Dermis blood vessel endothelial cell (primary cell): Measurements from ENCODE around the gene ZNF341. TPM values are rescaled to one million over a fixed set of nuclear protein-coding genes. Genes with fewer than 3 reads are reported as not detected.
A peak's percentile ranks its signal among the peaks of the same experiment; 100 is the strongest.
"Not testable (repeated sequence)": the region's sequence is repeated elsewhere in the genome, so short reads cannot be mapped to it uniquely, and the experiment has no call there.

ENCODE experiments used
- DNase-seq: peaks from one replicate; pipeline ENCODE4 v3.0.0; 2010
- total RNA-seq: library from RNA; depleted of rRNA; stranded (reverse); fragments of >200 nt; gene quantifications from 2 replicates; pipeline ENCODE4 v1.2.3, GENCODE V29; 2014

The ZNF341 gene
- total RNA-seq, 1 donor from 2014 or later, result 2.4 TPM

DNA sequence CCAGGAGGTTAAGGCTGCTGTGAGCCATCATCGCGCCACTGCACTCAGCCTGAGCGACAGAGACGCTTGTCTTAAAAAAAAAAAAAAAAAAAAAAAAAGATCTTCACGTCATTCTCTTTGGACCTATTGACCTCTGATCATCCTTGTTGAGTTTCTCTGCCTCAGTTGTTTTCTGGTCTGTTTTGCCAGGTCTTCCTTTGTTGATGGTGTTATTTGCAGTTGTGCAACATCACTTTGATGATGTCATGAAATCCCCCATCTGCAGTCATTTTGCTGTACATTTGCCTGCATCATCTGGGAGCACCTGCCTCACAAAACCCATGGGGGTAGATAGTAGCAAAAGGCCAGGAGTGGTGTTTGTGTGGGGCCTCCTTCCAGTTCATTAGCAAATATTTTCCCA lies 40.1 kb downstream of the ZNF341 start:
- no peak for DNase-seq

DNA sequence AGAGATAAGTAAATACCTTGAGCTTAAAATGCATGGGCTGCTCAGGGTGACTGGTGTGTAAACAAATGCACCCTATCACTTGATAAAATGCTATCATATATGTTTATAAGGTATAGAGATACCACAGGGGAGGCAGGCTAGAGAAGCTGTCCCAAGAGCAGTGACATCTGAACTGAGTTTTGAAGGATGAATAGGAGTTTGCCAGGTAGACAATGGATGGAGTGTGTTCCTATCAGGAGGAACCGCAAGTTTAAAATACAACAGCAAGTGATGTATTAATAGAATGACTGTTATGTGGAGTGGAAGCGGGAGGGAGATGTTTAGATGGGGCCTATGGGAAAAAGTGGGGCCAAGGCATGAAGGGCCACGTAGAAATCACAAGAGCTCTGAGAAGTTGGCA lies 40.6 kb downstream of the ZNF341 start:
- DNase-seq, result no peak

DNA sequence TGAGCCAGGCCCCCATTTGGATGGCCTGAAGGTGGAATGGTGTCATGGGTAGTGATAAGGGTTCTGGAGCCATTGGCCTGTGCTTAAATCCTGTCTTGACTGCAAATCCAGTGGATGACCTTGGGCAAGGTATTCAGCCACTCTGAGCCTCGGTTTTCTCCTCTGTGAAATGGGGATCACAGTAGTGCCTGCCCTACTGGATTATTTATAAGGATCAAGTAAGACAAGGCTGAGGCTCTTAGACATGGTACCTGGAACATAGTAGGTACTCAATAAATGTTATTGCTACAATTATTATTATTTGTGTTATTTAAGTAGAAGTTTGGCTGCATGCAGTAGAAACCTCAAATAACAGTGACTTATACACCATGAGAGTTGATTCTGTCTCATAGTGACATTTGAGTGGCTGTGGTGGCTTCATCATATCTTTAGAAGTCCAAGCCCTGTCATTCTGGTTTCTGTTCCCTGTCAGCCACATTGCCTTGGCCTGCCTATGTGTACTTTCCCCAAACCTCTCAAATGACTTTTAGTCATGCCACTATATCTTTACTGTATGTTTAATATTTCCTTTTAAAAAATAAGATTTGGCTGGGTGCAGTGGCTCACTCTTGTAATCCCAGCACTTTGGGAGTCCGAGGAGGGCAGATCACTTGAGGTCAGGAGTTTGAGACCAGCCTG lies 41.8 kb downstream of the ZNF341 start:
- no peak for DNase-seq

DNA sequence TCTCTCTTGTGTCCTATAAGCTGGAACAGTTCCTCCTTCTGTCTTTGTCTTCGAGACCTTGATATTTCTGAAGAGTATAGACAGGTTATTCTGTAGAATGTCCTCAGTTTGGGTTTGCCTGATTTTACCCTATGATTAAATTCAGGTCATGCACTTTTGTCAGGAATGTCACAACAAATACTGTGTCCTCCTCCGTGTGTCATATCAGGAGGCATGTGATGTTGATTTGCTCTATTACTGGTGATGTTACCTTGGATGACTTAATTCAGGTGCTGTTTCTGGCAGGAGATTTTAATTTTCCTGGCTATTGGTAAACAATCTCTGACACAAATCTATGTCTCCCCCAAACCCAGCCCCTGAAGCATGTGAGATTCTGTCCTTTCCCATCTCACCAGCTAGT lies 46.0 kb downstream of the ZNF341 start:
- DNase-seq, result no peak

DNA sequence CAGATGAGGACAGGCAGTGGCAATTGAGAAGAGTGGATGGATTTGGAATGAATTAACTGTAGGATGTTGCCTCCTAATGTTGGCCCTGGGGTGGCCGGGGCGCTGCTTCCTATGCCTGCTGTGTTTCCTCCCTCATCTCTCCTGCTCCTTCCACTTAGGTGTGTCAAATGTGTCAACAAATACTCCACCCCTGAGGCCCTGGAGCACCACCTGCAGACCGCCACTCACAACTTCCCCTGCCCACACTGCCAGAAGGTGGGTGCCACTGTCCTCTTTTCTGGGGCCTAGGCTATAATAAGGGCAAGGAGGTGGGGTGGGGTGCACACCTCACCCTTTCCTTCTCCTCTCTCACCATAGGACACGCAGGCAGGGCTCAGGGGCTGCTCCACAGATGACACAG lies 49.3 kb downstream of the ZNF341 start:
- no peak for DNase-seq

DNA sequence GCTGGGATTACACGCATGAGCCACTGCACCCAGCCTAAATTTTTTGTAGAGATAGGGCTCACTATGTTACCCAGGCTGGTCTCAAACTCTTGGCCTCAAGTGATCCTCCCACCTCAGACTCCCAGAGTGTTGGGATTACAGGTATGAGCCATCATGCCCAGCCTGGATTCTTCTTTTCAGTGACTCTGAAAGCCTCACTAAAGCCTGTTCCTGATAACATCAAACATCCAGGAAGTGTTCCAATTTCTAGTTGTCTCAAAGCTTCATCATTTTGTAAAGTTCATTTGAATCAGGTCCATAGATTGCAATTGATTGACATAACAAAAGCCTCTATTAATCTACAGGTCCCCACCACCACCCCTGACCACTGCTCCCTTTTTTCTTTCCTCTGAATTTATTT lies 50.1 kb downstream of the ZNF341 start:
- DNase-seq, result no peak

DNA sequence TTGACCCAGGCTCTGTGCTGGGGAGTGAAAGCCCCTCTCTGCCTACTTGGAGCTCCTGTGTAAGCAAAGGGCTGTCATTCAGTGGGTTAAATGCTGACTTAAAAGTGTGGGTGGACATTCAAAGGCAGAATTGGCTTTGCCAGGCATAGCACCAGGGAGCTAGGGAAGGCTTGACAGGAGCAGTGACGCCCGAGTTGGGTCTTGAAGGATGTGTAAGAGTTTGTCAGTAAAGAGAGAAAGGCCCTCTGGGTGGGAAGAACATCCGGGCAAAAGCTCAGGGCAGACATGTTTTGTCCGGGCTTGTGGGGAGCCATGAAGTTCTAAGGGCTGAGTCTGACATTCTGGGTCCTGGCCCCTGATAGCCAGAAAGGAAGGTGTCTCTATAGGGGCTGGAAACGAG lies 51.5 kb downstream of the ZNF341 start:
- DNase-seq, result no peak

DNA sequence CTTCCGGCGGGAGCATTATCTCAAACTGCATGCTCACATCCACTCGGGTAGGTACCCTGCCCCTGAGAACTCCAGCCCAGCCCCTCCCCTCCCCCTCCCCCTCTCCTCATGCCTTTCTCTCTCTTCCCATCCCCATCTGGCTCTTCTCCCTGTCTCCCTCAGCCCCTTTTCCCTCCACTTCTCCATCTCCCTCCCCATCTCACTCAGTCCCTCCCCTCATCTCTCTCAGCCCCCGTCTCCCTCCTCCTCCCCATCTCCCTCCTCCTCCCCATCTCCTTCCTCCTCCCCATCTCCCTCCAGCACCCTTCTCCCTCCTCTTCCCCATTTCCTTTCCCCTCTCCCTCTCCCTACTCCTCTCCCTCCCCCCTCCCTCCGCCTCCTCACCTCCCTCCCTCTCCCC lies 52.0 kb downstream of the ZNF341 start:
- DNase-seq, result no peak

DNA sequence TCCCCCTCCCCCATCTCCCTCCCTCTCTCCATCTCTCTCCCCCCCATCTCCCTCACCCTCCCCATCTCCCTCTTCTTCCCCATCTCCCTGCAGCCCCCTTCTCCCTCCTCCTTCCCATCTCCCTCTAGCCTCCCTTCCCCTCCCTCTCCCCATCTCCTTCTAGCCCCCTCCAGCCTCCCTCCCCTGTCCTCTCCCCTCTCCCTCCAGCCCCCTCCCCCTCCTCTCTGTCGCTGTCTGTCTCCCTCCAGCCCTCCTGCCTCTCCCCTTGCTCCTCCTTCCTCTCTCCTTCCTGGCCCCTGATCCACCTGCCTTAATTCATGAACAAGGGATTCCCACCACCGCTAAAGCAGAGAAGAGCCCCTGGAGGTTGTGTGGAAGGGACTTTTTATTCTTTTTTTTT lies 52.4 kb downstream of the ZNF341 start:
- no peak for DNase-seq

DNA sequence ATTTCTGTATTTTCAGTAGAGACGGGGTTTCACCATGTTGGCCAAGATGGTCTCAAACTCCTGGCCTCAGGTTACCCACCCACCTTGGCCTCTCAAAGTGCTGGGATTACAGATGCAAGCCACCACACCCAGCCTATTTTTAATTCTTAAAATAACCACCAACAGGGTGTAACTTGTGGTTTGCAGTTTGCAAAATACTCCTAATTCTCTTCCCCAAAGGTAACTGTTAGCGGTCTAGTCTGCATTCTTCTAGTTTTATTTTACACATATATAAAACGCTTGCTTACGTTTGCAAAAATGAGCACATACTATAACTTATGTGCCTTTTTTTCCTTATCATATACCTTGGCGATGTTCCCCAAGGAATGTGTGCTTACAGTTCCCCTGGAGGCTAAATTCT lies 53.7 kb downstream of the ZNF341 start:
- DNase-seq, result no peak

DNA sequence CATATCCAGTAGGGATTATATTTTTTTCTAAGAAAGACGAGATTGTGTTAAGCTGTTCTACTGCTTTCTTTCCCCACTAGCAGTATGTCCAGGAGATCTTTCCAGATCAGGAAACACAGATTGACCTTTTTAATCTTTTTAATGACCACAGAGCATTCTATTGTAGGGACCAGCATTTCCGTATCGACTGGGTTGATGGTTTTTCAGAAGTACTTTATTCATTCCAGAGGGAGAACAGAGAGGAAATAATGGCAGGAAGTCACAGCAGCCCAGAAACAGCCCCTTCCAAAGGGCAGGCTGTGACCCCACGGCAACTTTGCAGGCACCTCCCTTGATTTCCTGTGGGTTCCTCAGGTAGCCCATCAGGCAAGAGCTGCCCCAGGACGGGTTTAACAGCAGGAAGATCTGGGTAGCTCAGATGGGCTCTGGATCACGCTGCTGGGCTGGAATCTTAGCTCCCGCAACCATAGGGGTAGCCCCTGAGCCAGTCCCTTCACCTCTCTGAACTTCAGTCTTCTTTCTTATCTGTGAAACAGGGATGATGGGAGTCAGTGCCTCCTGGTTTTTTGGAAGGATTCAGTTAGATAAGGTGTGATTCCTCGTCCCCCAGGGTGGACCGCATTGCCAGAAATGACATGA lies 55.6 kb downstream of the ZNF341 start:
- DNase-seq, result peak; percentile 76

DNA sequence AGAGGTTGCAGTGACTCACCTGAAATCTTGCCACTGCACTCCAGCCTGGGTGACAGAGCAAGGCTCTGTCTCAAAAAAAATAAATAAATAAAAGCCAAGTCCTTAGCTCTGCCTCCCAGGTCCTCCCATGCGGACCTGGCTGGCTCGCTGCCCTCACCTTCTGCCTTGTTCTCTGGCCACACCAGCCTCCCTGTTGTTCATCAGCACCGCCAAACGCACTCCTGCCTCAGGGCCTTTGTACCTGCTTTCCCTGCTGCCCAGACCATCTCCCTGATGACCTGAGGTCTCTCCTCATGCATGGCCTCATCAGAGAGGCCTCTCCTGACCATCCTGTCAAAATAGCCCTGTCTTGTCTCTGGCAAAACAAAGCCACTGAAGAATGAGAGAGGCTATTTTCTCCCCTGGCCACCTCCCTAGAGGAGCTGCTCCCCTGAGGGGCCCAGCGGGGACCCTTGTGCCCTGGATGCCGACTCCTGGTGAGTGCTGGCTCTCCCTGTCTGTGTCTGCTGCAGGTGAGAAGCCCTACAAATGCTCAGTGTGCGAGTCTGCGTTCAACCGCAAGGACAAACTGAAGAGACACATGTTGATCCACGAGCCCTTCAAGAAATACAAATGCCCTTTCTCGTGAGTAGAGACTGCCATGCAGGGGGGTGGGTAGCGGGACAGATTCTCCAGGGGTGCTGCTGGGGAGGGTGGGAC lies 56.7 kb downstream of the ZNF341 start:
- no peak for DNase-seq

DNA sequence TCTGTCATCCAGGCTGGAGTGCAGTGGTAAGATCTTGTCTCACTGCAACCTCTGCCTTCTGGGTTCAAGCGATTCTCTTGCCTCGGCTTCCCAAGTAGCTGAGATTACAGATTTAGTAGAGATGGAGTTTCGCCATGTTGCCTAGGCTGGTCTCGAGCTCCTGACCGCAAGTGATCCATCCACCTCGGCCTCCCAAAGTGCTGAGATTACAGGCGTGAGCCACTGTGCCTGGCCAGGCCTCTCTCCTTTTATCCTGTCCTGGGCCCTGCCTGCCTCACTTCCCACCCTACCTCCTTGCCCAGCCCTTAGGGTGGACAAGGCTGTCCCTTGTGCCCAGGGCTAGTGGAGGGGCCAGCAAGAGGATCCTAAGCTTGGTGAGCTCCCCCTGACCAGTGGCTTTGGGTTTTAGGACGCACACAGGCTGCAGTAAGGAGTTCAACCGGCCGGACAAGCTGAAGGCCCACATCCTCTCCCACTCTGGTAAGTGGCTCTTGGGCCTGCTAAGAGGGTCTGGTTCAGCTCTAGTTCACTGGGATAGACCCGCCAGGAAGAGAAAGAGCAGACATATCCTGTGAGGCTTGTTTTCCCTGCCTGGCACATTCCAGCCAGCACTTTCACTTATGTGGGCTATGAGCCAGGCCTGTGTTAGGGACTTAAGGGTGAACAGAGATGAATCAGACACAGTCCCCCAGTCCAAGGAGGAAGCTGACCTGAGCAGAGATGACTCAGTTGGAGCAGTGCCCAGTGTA lies 57.5 kb downstream of the ZNF341 start:
- peak; percentile 99 for DNase-seq

DNA sequence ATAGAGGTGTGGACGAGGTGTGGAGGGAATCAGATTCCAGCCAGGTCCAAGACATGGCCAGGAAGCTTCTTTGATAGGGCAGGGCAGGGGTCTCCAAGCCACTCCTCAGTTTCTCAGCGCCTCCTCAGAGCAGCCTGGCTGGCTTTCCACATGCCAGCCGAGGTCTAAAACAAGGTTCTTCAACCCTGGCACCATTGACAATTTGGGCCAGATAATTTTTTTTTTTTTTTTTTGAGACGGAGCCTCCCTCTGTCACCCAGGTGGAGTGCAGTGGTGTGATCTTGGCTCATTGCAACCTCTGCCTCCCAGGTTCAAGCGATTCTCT lies 58.0 kb downstream of the ZNF341 start:
- no peak for DNase-seq

DNA sequence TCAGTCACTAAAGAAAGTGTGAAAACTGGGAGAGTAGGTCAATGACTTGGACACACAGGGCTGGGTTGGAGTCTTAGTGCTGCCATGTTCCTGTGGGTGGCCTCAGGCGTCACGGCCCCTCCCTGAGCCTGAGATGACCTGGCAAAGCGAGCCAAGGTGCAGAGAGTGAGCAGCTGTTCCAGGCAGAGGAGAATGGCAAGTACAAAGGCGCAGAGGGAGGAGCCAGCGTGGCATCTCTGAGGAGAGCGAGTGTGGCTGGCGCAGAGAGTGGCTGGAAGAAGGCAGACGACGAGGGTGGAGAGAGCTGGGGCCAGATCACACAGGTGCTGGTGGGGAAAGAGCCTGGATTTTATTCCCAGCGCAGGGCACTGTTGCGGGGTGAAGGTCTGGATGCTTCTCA lies 58.8 kb downstream of the ZNF341 start:
- DNase-seq, result no peak

DNA sequence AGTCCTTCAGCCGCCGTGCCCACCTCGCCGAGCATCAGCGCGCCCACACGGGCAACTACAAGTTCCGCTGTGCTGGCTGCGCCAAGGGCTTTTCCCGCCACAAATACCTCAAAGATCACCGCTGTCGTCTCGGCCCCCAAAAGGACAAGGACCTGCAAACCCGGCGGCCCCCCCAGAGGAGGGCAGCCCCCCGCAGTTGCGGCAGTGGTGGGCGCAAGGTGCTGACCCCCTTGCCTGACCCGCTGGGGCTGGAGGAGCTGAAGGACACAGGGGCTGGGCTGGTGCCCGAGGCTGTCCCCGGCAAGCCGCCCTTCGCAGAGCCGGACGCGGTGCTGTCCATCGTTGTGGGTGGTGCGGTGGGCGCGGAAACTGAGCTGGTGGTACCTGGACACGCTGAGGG lies 59.2 kb downstream of the ZNF341 start:
- DNase-seq, result no peak

DNA sequence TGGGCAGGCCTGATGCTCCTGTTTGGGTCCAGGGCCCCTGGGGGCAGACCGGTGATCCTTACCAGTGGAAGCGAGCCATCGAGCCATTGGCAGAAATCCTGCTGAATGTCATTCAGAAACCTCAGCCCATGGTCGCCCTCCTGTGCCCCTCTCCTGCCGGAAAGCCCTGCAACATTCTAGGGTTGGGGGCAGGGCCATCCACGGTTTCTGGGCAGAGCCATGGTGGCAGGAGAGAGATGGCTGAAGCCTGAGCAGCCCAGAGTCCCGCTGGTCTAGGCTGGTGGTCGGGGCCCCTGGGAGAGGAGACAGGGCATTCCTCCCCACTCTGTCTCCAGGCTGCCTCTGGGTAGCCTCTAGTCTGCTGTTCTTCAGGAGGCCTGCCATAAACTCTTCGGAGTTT lies 59.7 kb downstream of the ZNF341 start:
- no peak for DNase-seq

DNA sequence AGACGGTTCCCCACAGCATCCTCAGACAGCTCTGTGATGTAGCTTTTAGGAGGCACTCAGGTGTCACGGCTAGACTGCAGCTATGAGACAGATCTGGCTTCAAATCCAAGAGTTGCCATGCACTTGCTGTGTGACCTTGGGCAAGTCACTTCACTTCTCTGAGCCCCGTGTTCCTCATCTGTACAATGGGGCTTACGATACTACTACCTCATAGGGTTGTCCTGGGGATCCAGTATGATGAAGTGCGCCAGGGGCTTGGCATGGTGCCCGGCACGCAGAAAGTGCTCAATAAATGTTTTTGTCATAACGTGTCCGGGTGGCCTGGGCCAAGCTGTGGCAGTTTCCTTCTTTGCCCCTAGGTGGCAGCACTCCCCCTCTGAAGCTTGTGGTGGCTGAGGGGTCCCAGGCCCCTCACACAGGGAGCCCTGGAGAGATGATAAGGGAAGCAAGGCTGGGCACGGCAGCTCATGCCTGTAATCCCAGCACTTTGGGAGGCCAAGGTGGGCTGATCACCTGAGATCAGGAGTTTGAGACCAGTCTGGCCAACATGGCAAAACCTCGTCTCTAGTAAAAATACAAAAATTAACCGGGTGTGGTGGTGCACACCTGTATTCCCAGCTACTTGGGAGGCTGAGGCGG lies 60.3 kb downstream of the ZNF341 start:
- DNase-seq, result peak; percentile 76

DNA sequence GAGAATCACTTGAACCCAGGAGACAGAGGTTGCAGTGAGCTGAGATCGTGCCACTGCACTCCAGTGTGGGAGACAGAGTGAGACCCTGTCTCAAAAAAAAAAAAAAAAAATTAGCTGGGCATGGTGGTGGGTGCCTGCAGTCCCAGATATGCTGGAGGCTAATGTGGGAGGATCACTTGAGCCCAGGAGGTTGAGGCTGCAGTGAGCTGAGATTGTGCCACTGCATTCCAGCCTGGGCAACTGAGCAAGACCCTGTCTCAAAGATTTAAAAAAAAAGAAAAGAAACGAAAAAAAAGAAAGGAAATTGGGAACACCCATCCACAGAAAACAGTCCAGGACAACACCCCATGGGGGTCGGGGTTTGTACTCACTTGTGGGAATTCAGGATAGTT lies 60.8 kb downstream of the ZNF341 start:
- DNase-seq, result not testable (repeated sequence)

DNA sequence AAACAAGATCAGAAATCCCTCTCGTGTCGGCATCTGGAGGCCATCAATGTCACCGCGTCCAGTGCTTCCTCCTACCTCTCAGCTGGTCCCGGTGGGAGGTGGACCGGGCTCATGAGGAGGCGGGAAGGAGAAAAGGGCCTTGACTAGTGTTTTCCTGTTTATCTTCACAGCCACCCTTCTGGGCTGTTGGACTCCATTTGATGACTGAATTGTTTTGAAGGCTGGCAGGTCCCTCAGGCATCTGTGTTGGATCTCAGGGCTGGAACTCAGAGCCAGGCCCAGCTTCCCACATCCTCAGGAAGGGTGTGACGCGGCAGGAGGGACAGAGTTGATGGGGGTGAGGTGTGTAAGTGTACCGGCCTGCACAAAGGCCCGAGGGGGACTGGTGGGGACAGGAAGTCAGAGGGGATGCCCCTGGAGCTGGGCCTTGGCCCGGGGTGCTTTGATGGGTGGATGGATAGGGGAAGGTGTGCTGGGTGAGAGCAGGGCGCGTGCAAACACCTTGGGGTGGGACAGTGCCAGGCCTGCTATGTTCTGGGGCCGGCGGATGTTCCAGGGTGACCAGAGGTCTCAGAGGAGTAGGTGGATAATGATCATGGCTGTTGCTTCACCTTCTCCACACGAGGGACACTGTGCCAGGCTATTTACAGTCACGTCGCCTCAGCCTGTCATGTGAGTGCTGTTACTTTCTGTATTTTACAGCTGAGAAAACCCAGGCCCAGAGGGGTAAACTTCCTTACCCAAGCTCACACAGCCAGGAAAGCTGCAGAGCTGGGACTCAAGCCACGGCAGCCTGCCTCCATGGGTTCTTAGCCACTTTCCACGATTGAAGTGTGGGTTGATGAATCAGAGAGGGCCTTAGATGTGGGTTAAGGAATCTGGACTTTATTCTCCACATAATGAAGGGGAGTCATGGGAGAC lies 61.5 kb downstream of the ZNF341 start:
- peak; percentile 71 for DNase-seq

DNA sequence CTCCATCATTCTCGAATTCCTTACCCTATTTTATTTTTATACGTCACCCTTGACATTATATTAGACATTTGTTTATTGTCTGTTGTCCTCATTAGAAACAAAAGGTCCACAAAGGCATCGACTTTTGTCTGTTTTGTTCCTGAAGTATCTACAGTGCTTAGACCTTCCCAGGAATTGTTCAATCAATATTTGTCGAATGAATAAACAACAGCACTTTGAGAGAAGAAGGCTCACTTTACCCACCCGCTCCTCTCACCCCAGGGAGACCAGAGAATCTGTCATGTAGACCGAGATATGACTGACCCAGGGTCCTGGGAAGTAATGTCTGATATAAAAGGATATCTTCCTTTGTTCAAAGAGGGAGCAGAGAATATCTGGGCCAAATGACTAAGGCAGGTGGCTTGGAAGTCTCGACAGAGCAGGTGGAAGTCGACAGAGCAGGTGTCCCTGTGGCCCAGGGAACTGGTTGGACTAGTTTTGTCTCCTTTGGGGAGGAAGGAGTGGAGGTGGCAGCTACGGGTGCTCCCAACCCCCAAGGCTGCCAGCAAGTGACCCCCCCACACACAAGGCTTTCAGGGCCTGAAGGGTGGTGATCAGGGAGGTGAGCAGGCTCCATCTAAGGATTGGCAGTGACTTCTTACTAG lies 64.6 kb downstream of the ZNF341 start:
- DNase-seq, result no peak
